NOMO-1 treated with dmso at 0.1 percent for 144 hours (cell line): ENCODE measurements around the gene ROR1.
"Not testable (repeated sequence)": the region's sequence is repeated elsewhere in the genome, so short reads cannot be mapped to it uniquely, and the experiment has no call there.

Source experiments
- DNase-seq: peaks from one replicate; lab custom pipeline; 2025; ENCODE audit not compliant: unreplicated experiment; lab: John Stamatoyannopoulos, UW

The ROR1 gene

DNA sequence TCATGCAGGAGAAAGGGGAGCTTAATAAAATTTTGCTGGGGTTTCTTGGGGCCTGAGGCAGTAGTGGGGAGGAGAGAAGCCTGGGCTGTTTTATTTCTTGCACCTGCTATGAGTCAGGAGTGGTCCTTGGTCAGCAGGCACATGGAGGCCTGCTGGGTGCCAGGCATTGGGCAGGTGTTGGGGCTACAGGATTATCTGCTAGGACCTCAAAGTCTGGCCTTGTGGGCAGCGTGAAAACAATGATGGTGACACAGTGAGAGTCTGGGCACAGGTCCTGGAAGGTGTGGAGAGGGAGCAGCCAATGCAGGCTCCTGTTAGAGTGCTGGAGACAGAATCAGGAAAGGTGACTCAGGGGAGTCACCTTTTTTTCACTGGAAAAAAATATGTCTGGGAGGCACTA, 17.2 kb downstream of the ROR1 start:
- DNase-seq = no peak

DNA sequence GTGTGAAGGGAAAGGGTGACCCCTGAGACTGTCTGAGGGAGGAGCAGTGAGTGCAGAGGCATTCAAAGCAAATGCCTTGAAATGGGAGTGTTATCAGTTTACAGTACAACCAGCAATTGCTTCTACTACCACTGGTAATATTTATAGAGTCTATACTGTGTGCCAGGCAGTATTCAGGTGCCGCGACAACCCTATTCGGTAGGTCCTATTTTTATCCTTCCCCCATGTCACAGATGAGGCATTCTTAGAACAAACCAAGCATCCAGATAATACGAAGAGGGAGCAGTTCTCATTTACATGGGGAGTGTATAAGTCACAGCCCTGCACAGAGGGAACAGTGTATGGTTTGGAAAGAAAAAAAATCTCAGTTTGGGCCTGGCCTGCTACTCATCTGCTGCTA, 18.3 kb downstream of the ROR1 start:
- DNase-seq = no peak

- no peak for DNase-seq
Observed at GRCh38 chr1:63793741-63794240, 20.0 kb downstream of the ROR1 start.

GRCh38 chr1:63794354-63794753, 20.5 kb downstream of the ROR1 start:
- no peak for DNase-seq

- DNase-seq = no peak
Observed at GRCh38 chr1:63794939-63795378, 21.1 kb downstream of the ROR1 start.

DNA sequence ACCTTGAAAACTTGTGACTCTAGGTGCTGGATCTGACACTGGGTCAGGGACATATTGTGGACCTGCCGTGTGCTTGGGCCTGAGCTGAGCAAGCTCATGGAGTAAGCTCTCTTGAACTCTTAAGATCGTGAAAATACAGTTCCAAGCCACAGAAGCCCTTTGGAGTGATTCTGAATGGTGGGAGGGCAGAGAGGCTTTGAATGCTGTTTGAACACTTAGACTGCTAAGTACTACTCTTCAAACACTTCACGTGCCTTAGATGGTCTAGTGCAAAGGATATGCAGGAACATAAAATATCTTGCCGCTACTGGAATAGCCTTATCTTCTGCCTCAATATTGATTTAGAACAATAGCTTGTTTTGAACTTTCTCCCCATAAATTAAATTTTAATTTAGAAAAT, 21.6 kb downstream of the ROR1 start:
- DNase-seq = no peak

DNA sequence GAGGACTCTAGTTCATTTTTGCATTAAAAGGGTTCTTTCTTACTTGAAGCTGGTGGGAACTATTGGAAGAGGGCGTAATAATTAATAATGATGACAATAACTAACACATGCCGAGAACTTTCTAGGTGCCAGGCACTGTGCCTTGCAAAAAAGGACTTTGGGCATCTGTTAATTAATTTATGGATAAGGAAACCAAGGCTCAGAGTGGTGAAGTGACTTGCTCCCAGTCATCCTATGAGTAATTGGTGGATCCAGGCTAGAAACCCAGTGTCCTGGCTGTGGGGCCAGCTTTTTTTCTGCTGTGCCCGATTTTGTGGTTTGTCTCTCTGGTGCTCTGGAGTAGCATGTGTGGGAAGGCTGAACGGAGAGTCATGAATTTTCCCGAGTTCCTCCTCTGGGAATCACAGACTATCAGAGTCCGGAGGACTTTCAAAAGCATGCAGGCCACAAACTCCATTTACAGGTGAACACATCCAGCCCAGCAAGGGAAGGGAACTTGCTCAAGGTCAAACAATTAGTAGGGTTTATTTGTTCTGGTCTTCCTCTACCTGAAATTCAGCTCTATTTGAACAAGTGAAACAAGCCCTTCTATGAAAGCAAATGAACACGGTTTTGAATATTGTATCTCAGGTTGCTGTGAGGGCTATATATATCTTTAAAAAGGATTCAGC, 23.4 kb downstream of the ROR1 start:
- no peak for DNase-seq

- no peak for DNase-seq
Observed at GRCh38 chr1:63798284-63798683, 24.5 kb downstream of the ROR1 start.

GRCh38 chr1:63799307-63799706, 25.5 kb downstream of the ROR1 start:
- no peak for DNase-seq

DNA sequence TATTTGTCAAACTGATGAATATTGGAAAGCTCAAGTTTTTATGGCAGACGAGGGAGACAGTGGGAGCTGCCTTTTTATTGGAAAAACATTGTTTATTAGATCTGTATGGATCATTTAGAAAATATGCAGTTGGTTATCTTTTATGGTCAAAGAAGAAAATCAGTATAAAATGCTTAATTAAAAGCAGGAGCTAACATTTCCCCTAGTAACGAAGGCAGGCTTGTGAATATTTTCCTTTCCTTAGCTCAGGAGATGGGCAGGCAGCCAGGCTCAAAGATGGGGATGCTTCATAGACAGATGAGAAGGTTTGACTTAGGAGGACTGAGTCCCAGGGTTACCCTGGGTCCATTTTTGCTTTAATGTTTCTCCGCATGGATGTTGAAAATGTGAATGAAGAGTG, 26.0 kb downstream of the ROR1 start:
- no peak for DNase-seq

DNA sequence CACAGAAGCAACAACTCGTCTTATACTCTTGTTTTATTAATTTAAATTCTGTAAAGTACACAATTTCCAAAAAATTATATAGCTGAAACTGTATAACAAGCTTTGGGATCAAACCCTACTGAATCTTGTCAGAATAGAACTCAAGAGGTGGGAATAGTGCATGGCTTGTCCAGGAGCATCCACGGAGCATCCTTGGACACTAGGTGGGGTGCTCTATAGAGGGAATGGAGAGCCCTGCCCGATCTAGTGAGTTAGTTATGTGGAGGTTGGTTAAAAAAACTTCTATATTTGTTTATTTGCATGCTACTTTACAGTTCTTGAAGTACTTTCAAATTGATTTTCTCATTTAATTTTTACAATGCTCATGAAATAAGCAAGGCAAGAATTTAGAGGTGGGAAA, 28.3 kb downstream of the ROR1 start:
- DNase-seq = no peak

DNA sequence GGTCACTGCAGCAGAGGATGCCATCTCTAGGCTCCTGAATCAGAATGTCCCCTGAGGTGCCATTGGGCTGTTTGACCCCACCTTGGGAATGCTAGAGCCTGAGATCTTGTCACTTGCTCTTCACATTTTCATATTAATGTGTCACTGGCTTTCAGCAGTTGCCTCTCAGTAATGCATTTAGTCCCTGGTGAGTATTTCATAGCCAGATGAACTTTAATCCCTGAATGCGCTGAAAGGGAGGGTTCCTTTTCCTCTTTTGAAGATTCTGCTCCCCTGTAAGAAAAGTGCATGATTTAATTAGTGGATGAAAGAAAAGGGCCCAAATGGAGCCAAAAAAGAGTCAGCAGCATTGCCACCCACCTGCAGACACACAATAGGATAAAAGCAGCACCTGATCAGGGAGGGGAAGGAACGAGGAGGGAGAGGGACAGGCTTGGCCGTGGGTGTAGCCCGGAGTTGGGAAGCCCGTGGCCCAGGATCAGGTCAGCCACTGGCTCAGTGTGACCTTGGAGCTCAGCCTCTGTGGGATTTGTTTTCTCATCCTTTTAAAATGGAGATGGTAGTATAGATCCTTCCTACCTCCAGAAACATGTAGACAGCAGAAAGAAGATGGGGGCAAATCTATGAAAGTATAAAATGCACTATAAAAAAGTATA, 31.1 kb downstream of the ROR1 start:
- no peak for DNase-seq

GRCh38 chr1:63807046-63807445, 33.2 kb downstream of the ROR1 start:
- no peak for DNase-seq

DNA sequence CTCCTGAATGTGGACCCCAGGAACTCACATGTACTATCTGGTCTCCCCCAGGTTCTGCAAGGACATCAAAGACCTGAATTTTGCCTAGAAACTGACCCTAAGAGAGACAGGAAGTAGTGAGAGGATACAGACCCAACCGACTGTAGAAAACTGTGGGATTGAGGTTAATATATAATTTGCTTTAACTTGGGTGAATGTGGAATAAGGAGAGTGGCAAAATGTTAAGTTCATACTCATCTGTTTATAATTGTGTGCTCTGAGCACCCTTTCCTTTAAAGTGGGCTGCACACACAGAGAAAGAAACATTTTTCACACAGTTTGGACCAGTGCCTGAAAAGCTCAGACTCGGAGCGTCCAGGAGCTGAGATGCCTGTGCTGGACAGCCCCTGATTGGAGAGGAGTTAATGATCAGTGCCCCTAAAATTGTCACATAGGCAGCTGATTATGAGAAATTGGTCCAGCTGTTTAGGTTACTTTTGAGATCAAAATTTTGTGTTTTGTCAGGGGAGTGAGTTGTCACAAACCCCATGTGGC, 37.2 kb downstream of the ROR1 start:
- no peak for DNase-seq

DNA sequence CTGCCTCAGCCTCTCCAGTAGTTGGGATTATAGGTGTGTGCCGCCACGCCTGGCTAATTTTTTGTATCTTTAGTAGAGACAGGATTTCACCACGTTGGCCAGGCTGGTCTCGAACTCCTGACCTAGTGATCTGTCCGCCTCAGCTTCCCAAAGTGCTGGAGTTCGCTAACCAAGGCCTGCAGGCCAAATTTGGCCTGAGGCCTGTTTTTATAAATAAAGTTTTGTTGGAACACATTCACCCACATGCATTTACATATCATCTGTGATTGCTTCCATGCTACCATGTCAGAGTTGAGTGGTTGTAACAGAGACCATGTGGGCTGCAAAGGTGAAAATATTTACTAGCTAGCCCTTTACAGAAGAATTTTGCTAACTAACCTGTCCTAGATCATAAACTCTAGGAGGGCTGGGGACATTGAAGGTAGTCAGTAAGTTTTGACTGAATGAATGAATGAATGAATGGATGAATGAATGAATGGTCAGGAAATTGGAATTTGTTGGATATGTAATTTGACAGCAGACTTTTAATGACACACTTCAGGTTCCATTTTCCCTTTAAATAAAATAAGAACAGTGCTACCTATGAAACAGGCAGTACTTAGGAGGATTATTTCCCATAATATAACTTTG, 38.4 kb downstream of the ROR1 start:
- no peak for DNase-seq

GRCh38 chr1:63813829-63814277, 40.0 kb downstream of the ROR1 start:
- no peak for DNase-seq

- DNase-seq = not testable (repeated sequence)
Observed at GRCh38 chr1:63816217-63816815, 42.5 kb downstream of the ROR1 start.

GRCh38 chr1:63817152-63817667, 43.4 kb downstream of the ROR1 start:
- DNase-seq = no peak

DNA sequence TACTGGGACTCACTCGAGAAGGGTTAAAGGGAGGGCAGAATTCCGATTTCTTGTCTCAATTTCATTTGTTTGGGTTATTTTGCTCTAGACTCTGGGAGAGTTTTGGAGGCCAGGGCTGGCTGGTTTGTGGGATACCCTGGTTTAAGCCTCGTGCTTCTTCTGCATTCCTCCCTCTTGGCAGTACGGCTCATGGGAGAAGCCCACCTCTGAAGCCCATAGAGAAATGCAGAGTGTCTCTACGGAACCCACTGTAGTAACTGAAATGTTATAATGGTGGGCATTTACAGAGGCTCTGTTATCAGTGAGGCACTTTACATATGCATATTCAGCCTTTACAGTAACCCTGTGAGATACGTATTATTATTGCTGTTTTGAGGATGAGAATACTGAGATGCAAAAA, 43.9 kb downstream of the ROR1 start:
- DNase-seq = no peak

- no peak for DNase-seq
Observed at GRCh38 chr1:63818567-63819325, 44.9 kb downstream of the ROR1 start.

GRCh38 chr1:63819795-63820194, 46.0 kb downstream of the ROR1 start:
- DNase-seq = no peak
